GM12874 (cell line): ENCODE results near the gene PI4K2A.

Experiments
- CTCF ChIP-seq: IDR thresholded peaks from 2 replicates; pipeline ENCODE4 v1.5.1; 2011; ENCODE audit warnings: low read depth, mild to moderate bottlenecking, control low read depth, low read length, moderate library complexity; ENCODE audit not compliant: insufficient read depth

Gene PI4K2A

GRCh38 chr10:97618285-97618684 lies 22.2 kb upstream of the PI4K2A start:
- TF ChIP-seq CTCF, result no peak

GRCh38 chr10:97618733-97619132 lies 21.7 kb upstream of the PI4K2A start:
- no peak for TF ChIP-seq CTCF

GRCh38 chr10:97623277-97623676 lies 17.2 kb upstream of the PI4K2A start:
- no peak for TF ChIP-seq CTCF

GRCh38 chr10:97627731-97628130 lies 12.7 kb upstream of the PI4K2A start:
- TF ChIP-seq CTCF, result no peak

- no peak for TF ChIP-seq CTCF
Observed at GRCh38 chr10:97628228-97628627, 12.2 kb upstream of the PI4K2A start.

GRCh38 chr10:97629289-97629688 lies 11.2 kb upstream of the PI4K2A start:
- TF ChIP-seq CTCF, result no peak

GRCh38 chr10:97631098-97631497 lies 9.4 kb upstream of the PI4K2A start:
- no peak for TF ChIP-seq CTCF
